ENCODE measurements around the gene SLC20A1.

Gene SLC20A1

GRCh38 chr2:112671801-112672200 lies 26.1 kb downstream of the SLC20A1 start:
- Histone ChIP-seq H3F3A (ENCODE audit: insufficient read depth, low read length) (no peaks in the 10 kb centered on the region), H3K9ac (ENCODE audit: low read length) (no peak overlapping the region), H3K4me3 (ENCODE audit: low read depth, low read length, poor library complexity, severe bottlenecking) (no peak overlapping the region), H3K27me3 (ENCODE audit: insufficient read depth, low read length) (no peaks in the 10 kb centered on the region), H3K4me2 (ENCODE audit: low read length) (no peak overlapping the region), H3K4me1 (ENCODE audit: insufficient read depth, low read length, severe bottlenecking) (no peaks in the 10 kb centered on the region), H3K9me3 (ENCODE audit: low read length) (no peaks in the 10 kb centered on the region), H3K36me3 (ENCODE audit: insufficient read depth, low read length) (no peaks in the 10 kb centered on the region; the same call in 1 of the 2 replicates), H2AFZ (ENCODE audit: low read length) (no peak overlapping the region), H3K79me2 (ENCODE audit: insufficient read depth, low read length) (no peaks in the 10 kb centered on the region), H4K20me1 (ENCODE audit: insufficient read depth, low read length) (no peaks in the 10 kb centered on the region), H3K9me2 (ENCODE audit: low read depth, low read length) (no peaks in the 10 kb centered on the region), H3K27ac (ENCODE audit: low read depth, low read length, poor library complexity, severe bottlenecking) (no peak overlapping the region)
- no peak for TF ChIP-seq CTCF (IDR thresholded peaks at IDR 0.05; ENCODE audit: low read length)

- Histone ChIP-seq H3K27ac (ENCODE audit: low read depth, low read length, poor library complexity, severe bottlenecking) (no peak overlapping the region), H4K20me1 (ENCODE audit: insufficient read depth, low read length) (no peaks in the 10 kb centered on the region), H3K9me2 (ENCODE audit: low read depth, low read length) (no peaks in the 10 kb centered on the region), H3K79me2 (ENCODE audit: insufficient read depth, low read length) (no peaks in the 10 kb centered on the region), H3K4me2 (ENCODE audit: low read length) (no peak overlapping the region), H2AFZ (ENCODE audit: low read length) (no peak overlapping the region), H3K9ac (ENCODE audit: low read length) (no peak overlapping the region), H3K9me3 (ENCODE audit: low read length) (no peaks in the 10 kb centered on the region), H3K36me3 (ENCODE audit: insufficient read depth, low read length) (no peaks in the 10 kb centered on the region; the same call in 1 of the 2 replicates), H3F3A (ENCODE audit: insufficient read depth, low read length) (no peaks in the 10 kb centered on the region), H3K27me3 (ENCODE audit: insufficient read depth, low read length) (no peaks in the 10 kb centered on the region), H3K4me1 (ENCODE audit: insufficient read depth, low read length, severe bottlenecking) (no peaks in the 10 kb centered on the region), H3K4me3 (ENCODE audit: low read depth, low read length, poor library complexity, severe bottlenecking) (no peak overlapping the region)
- no peak for TF ChIP-seq EZH2 (IDR thresholded peaks at IDR 0.05; ENCODE audit: borderline replicate concordance, low read length)
- TF ChIP-seq CTCF (IDR thresholded peaks at IDR 0.05; ENCODE audit: low read length), result no peak
Observed at GRCh38 chr2:112673008-112673407, 27.3 kb downstream of the SLC20A1 start.

- Histone ChIP-seq H3K4me1 (ENCODE audit: insufficient read depth, low read length, severe bottlenecking) (no peaks in the 10 kb centered on the region), H3K9me3 (ENCODE audit: low read length) (no peaks in the 10 kb centered on the region), H3K4me3 (ENCODE audit: low read depth, low read length, poor library complexity, severe bottlenecking) (no peak overlapping the region), H3F3A (ENCODE audit: insufficient read depth, low read length) (no peaks in the 10 kb centered on the region), H3K36me3 (ENCODE audit: insufficient read depth, low read length) (no peaks in the 10 kb centered on the region; the same call in 1 of the 2 replicates), H3K4me2 (ENCODE audit: low read length) (no peak overlapping the region), H3K27ac (ENCODE audit: low read depth, low read length, poor library complexity, severe bottlenecking) (no peak overlapping the region), H2AFZ (ENCODE audit: low read length) (no peak overlapping the region), H3K79me2 (ENCODE audit: insufficient read depth, low read length) (no peaks in the 10 kb centered on the region), H3K27me3 (ENCODE audit: insufficient read depth, low read length) (no peaks in the 10 kb centered on the region), H3K9me2 (ENCODE audit: low read depth, low read length) (no peaks in the 10 kb centered on the region), H4K20me1 (ENCODE audit: insufficient read depth, low read length) (no peaks in the 10 kb centered on the region), H3K9ac (ENCODE audit: low read length) (no peak overlapping the region)
- TF ChIP-seq CTCF (IDR thresholded peaks at IDR 0.05; ENCODE audit: low read length) (no peak), EZH2 (IDR thresholded peaks at IDR 0.05; ENCODE audit: borderline replicate concordance, low read length) (no peak)
Observed at GRCh38 chr2:112674229-112674628, 28.5 kb downstream of the SLC20A1 start.

Data from OCI-LY1 (cell line).